MM.1S (cell line): ENCODE measurements around the gene F2.

Experiments
- DNase-seq: peaks from one replicate; pipeline ENCODE4 v3.0.0-alpha.2; 2015
- H2AFZ ChIP-seq: fragments of 300-600 bp; sonication (generic); 2 replicates; pipeline ENCODE4 v1.6.0; 2016; ENCODE audit warnings: antibody characterized with exemption, low read length
- H3F3A ChIP-seq: fragments of 300-600 bp; sonication (generic); 2 replicates; pipeline ENCODE4 v1.6.1; 2016; ENCODE audit warnings: mild to moderate bottlenecking, antibody characterized with exemption, low read length, moderate library complexity, mixed read lengths; ENCODE audit not compliant: insufficient read depth
- H3K27ac ChIP-seq: fragments of 300-600 bp; sonication (generic); 2 replicates; pipeline ENCODE4 v1.5.1; 2016; ENCODE audit warnings: mild to moderate bottlenecking, low read length
- H3K27me3 ChIP-seq: fragments of 300-600 bp; sonication (generic); replicated peaks from 2 replicates; pipeline ENCODE4 v1.6.0; 2016; ENCODE audit warnings: low read length; ENCODE audit not compliant: insufficient read depth
- H3K36me3 ChIP-seq: fragments of 300-600 bp; sonication (generic); replicated peaks from 2 replicates; pipeline ENCODE4 v1.6.1; 2016; ENCODE audit warnings: mild to moderate bottlenecking, low read length, mixed read lengths; ENCODE audit not compliant: insufficient read depth
- H3K4me1 ChIP-seq: fragments of 300-600 bp; sonication (generic); 2 replicates; pipeline ENCODE4 v1.6.1; 2016; ENCODE audit warnings: low read length, mixed read lengths
- H3K4me2 ChIP-seq: fragments of 300-600 bp; sonication (generic); 2 replicates; pipeline ENCODE4 v1.6.0; 2016; ENCODE audit warnings: low read depth, low read length
- H3K4me3 ChIP-seq: fragments of 300-600 bp; sonication (generic); 2 replicates; pipeline ENCODE4 v1.5.1; 2016; ENCODE audit warnings: low read length, mixed read lengths
- H3K79me2 ChIP-seq: fragments of 300-600 bp; sonication (generic); 2 replicates; pipeline ENCODE4 v1.6.1; 2016; ENCODE audit warnings: mixed run types, low read length, mixed read lengths
- H3K9ac ChIP-seq: fragments of 300-600 bp; sonication (generic); 2 replicates; pipeline ENCODE4 v1.6.1; 2016; ENCODE audit warnings: low read length, mixed read lengths
- H3K9me2 ChIP-seq: fragments of 300-600 bp; sonication (generic); replicated peaks from 2 replicates; pipeline ENCODE4 v1.6.1; 2016; ENCODE audit warnings: mild to moderate bottlenecking, low read length, mixed read lengths; ENCODE audit not compliant: insufficient read depth
- H3K9me3 ChIP-seq: fragments of 300-600 bp; sonication (generic); replicated peaks from 2 replicates; pipeline ENCODE4 v1.6.1; 2016; ENCODE audit warnings: mild to moderate bottlenecking, low read length, mixed read lengths; ENCODE audit not compliant: insufficient read depth
- H4K20me1 ChIP-seq: fragments of 300-600 bp; sonication (generic); 2 replicates; pipeline ENCODE4 v1.6.1; 2016; ENCODE audit warnings: mild to moderate bottlenecking, low read length, moderate library complexity, mixed read lengths; ENCODE audit not compliant: insufficient read depth
- CTCF ChIP-seq: fragments of 300-600 bp; sonication (generic); IDR thresholded peaks from 2 replicates; pipeline ENCODE4 v1.5.1; 2016; ENCODE audit warnings: antibody characterized with exemption, low read length, mixed read lengths
- EZH2 ChIP-seq: fragments of 300-600 bp; sonication (generic); optimal IDR thresholded peaks from 2 replicates; pipeline ENCODE3; 2017; ENCODE audit warnings: low read depth, mild to moderate bottlenecking, antibody characterized with exemption, low read length, mixed read lengths
- EZH2phosphoT487 ChIP-seq: fragments of 300-600 bp; sonication (generic); IDR thresholded peaks from 2 replicates; pipeline ENCODE4 v1.6.1; 2018; ENCODE audit warnings: antibody characterized with exemption, low read length

The F2 gene

GRCh38 chr11:46677169-46677568 lies 41.8 kb upstream of the F2 start:
- no peak for DNase-seq
- Histone ChIP-seq H4K20me1 (no peaks in the 10 kb centered on the region), H3K9ac (no peak overlapping the region), H3K9me2 (no peaks in the 10 kb centered on the region), H3K4me3 (no peak overlapping the region), H3K27ac (no peak overlapping the region), H3F3A (no peaks in the 10 kb centered on the region; the same call in 1 of the 2 replicates), H2AFZ (no peak overlapping the region), H3K9me3 (no peaks in the 10 kb centered on the region), H3K27me3 (no peaks in the 10 kb centered on the region), H3K79me2 (no peaks in the 10 kb centered on the region), H3K4me1 (no peaks in the 10 kb centered on the region), H3K36me3 (no peaks in the 10 kb centered on the region), H3K4me2 (no peak overlapping the region)
- no peak for TF ChIP-seq CTCF
- no peak for TF ChIP-seq EZH2phosphoT487

- H2AFZ ChIP-seq, result no peak overlapping the region
- no peaks in the 10 kb centered on the region for H4K20me1 ChIP-seq
- no peaks in the 10 kb centered on the region for H3K27me3 ChIP-seq
- no peaks in the 10 kb centered on the region for H3K36me3 ChIP-seq
- no peaks in the 10 kb centered on the region for H3K9me2 ChIP-seq
- H3K4me2 ChIP-seq, result no peak overlapping the region
- DNase-seq, result no peak
- TF ChIP-seq EZH2phosphoT487, result no peak
- no peaks in the 10 kb centered on the region; the same call in 1 of the 2 replicates for H3F3A ChIP-seq
- H3K9me3 ChIP-seq, result no peaks in the 10 kb centered on the region
- no peaks in the 10 kb centered on the region for H3K79me2 ChIP-seq
- H3K9ac ChIP-seq, result no peak overlapping the region
- H3K4me3 ChIP-seq, result no peak overlapping the region
- no peak overlapping the region for H3K27ac ChIP-seq
- H3K4me1 ChIP-seq, result no peaks in the 10 kb centered on the region
Measured at GRCh38 chr11:46677991-46678740, 40.8 kb upstream of the F2 start.

GRCh38 chr11:46678741-46679130 lies 40.3 kb upstream of the F2 start:
- Histone ChIP-seq H3F3A (no peaks in the 10 kb centered on the region; the same call in 1 of the 2 replicates), H3K9me2 (no peaks in the 10 kb centered on the region), H3K27me3 (no peaks in the 10 kb centered on the region), H3K79me2 (no peaks in the 10 kb centered on the region), H3K4me1 (no peaks in the 10 kb centered on the region), H4K20me1 (no peaks in the 10 kb centered on the region), H3K36me3 (no peaks in the 10 kb centered on the region), H2AFZ (no peak overlapping the region), H3K27ac (no peak overlapping the region), H3K4me2 (no peak overlapping the region), H3K9me3 (no peaks in the 10 kb centered on the region), H3K9ac (no peak overlapping the region), H3K4me3 (no peak overlapping the region)
- TF ChIP-seq EZH2 (no peak), EZH2phosphoT487 (no peak), CTCF (no peak)
- no peak for DNase-seq
